ENCODE measurements around the gene IFNAR2. TPM values are rescaled to one million over a fixed set of nuclear protein-coding genes. Genes with fewer than 3 reads are reported as not detected.

The IFNAR2 gene
- total and polyA plus RNA-seq, 2 donors (not counting 3 experiments of a cell fraction or from before 2014, with no cell fraction given): 22.8 to 42.1 TPM

GRCh38 chr21:33249331-33250002, 19.7 kb downstream of the IFNAR2 start:
- dilution Hi-C loops (cut with MboI; ENCODE audit: extremely low pct_ligation_motif_present, low sequenced_read_pairs): no loop called here

More at GRCh38 chr21:33249331-33250002, 19.7 kb downstream of the IFNAR2 start:
- TF ChIP-seq MAX (IDR thresholded peaks at IDR 0.05; ENCODE audit: insufficient read depth, insufficient read length) (no peak), CTCF (IDR thresholded peaks at IDR 0.05; ENCODE audit: extremely low read depth in 1 of 2, insufficient read depth in 1 of 2, low read depth in 1 of 2, low read length in 2 of 2) (no peak), POLR2A (IDR thresholded peaks at IDR 0.05; ENCODE audit: low read depth, low read length) (no peak), POLR2AphosphoS5 (IDR thresholded peaks at IDR 0.05; ENCODE audit: insufficient read depth, low read depth, low read length) (no peak), MYC (IDR thresholded peaks at IDR 0.05; ENCODE audit: low read depth, low read length) (no peak), GATA2 (IDR thresholded peaks at IDR 0.05; ENCODE audit: insufficient read depth, insufficient read length, low read depth, low read length) (no peak), JUN (IDR thresholded peaks at IDR 0.05; ENCODE audit: borderline replicate concordance, insufficient read depth, insufficient read length, low read depth) (no peak), EZH2 (IDR thresholded peaks at IDR 0.05; ENCODE audit: borderline replicate concordance, low read depth, low read length, severe bottlenecking) (no peak), FOS (IDR thresholded peaks at IDR 0.05; ENCODE audit: borderline replicate concordance, insufficient read depth, low read length) (no peak)
- ChIA-PET POLR2A (no interaction called here), CTCF (no interaction called here)
- Histone ChIP-seq H2AFZ (ENCODE audit: low read depth, low read length) (no peak overlapping the region), H3K9me3 (replicated peaks; ENCODE audit: control insufficient read depth, insufficient read depth, low read length) (no peaks in the 10 kb centered on the region), H3K9me1 (replicated peaks; ENCODE audit: control insufficient read depth, extremely low read depth, insufficient read depth, low read length) (no peaks in the 10 kb centered on the region), H3K4me3 (replicated peaks in 1 of 3; ENCODE audit: insufficient read depth in 1 of 3, low read depth in 1 of 3, low read length in 3 of 3) (no peak overlapping the region), H3K4me2 (ENCODE audit: insufficient read depth, low read length) (no peak overlapping the region), H4K20me1 (replicated peaks; ENCODE audit: control insufficient read depth, extremely low read depth, insufficient read depth, low read length) (no peaks in the 10 kb centered on the region), H3K27me3 (ENCODE audit: control insufficient read depth in 2 of 2, insufficient read depth in 2 of 2, low read length in 2 of 2) (no peaks in the 10 kb centered on the region), H3K27ac (ENCODE audit: insufficient read depth, low read depth, low read length) (no peak overlapping the region), H3K9ac (replicated peaks; ENCODE audit: extremely low read depth, insufficient read depth, low read length) (no peak overlapping the region), H3K36me3 (ENCODE audit: control insufficient read depth in 2 of 2, extremely low read depth in 1 of 2, insufficient read depth in 2 of 2, low read length in 2 of 2) (peaks cover 26 to 41% of the 10 kb centered on the region in 2 experiments), H3K79me2 (ENCODE audit: control insufficient read depth, insufficient read depth, low read length) (no peaks in the 10 kb centered on the region), H3K4me1 (ENCODE audit: control insufficient read depth, extremely low read depth, insufficient read depth, low read length) (peaks cover under 1% of the 10 kb centered on the region)
- DNase-seq (ENCODE audit: low read depth, low spot score) (no peak), FAIRE-seq (no peak)
- intact Hi-C loops (cut with micrococcal nuclease): no loop called here
- BruUV-seq (replicated peaks): no TSS peak
